Muscle layer of colon (tissue), 2 donors: ENCODE results near the gene NECTIN4.
A peak's percentile ranks its signal among the peaks of the same experiment; 100 is the strongest.

Experiments
- H3K27ac ChIP-seq: one replicate; pipeline ENCODE4 v1.7.0; 2013; ENCODE audit warnings: low read depth, mild to moderate bottlenecking, low read length, moderate library complexity
- H3K27me3 ChIP-seq, 2 donors: one replicate each; pipeline ENCODE4 v1.7.0; 2013; ENCODE audit warnings: low read length in 2 of 2, mild to moderate bottlenecking in 2 of 2; ENCODE audit not compliant: insufficient read depth in 2 of 2, control insufficient read depth in 1 of 2
- H3K36me3 ChIP-seq: one replicate; pipeline ENCODE4 v1.7.0; 2013; ENCODE audit warnings: mild to moderate bottlenecking, low read length; ENCODE audit not compliant: insufficient read depth
- H3K4me1 ChIP-seq: one replicate; pipeline ENCODE4 v1.7.0; 2013; ENCODE audit warnings: mild to moderate bottlenecking, low read length; ENCODE audit not compliant: insufficient read depth
- H3K4me3 ChIP-seq, 2 donors: one replicate each; pipeline ENCODE4 v1.7.0; 2013; ENCODE audit warnings: low read length in 2 of 2, low read depth in 1 of 2, mild to moderate bottlenecking in 1 of 2, moderate library complexity in 1 of 2
- H3K9ac ChIP-seq: one replicate; pipeline ENCODE4 v1.7.0; 2013; ENCODE audit warnings: low read length
- H3K9me3 ChIP-seq: one replicate; pipeline ENCODE4 v1.7.0; 2013; ENCODE audit warnings: mild to moderate bottlenecking, low read length
- donor health status: abdominal sarcoma.
- donor health status: Adenocarcinoma of cecum.

Gene NECTIN4

DNA sequence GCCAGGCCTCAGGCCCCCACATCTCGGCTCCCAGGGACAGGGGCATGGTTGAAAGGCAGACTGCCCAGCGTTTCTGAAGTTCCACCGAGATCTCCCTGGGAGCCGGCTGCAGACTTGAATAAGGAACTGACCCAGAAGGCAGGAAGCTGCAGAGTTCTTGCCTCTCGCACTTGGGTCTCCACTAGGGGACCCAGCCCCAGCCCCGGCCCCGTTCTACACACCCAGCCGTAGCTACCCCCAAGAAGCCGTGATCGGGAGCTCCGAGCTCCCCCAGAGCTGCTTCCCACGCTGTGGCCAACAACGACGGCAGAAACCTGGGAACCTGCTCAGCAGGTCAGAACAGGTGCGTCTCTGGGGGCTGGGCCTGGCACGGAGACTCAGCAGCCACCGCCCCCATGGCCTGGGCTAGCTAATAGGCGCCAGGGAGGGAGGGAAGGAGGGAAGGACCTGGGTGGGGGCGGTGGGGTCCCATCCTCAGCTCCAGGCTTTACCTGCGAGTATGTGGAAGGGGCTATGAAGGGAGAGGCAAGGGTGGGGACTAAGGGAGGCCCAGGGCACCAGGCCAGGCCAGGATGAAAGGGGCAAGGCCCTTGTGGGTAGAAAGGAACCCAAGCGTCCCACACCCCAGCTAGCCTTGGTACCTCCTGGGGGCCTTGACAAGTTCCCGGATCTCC is at the start of gene NECTIN4:
NECTIN4 (minus strand) TSS at position 308 of the 674 bp plus-strand sequence; CDS start at position 46, 262 bp downstream.
- no peak within 1 kb of the TSS for H3K9ac ChIP-seq

DNA sequence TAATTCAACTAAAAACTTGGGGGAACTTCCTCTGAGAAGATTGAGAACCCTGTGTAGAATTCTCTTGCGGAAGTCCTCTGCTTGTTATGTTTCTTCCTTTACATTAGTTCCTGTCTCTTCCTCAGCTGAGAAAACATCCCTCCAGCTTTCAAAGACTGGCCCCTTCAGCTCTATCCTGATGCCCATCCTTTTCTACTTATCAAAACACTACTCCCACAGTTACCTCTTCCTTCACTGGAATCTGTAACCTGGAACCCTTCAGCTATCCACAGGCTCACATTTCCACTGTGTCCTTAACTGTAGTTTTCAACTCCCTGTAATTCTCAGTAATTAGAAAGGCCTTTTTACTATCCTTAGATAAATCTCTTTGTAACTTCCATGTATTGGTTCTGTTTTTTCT is 49.1 kb upstream of the NECTIN4 start:
- H3K27ac ChIP-seq = no peak overlapping the region
- no peak overlapping the region for H3K4me3 ChIP-seq
- H3K27me3 ChIP-seq = no peaks in the 10 kb centered on the region
- H3K9me3 ChIP-seq = no peaks in the 10 kb centered on the region
- H3K9ac ChIP-seq = no peak overlapping the region
- H3K4me1 ChIP-seq = peaks cover 7% of the 10 kb centered on the region
- no peaks in the 10 kb centered on the region for H3K36me3 ChIP-seq

More for the DNA sequence above, at the start of gene NECTIN4:
- Histone ChIP-seq H3K9me3 (no peaks in the 10 kb centered on the region), H3K36me3 (no peaks in the 10 kb centered on the region), H3K4me3 (no peak within 1 kb of the TSS), H3K27ac (no peak within 1 kb of the TSS), H3K27me3 (no peaks in the 10 kb centered on the region), H3K4me1 (no peaks in the 10 kb centered on the region)

- no peak overlapping the region for H3K4me3 ChIP-seq
- H3K36me3 ChIP-seq = no peaks in the 10 kb centered on the region
- no peaks in the 10 kb centered on the region for H3K9me3 ChIP-seq
- H3K27ac ChIP-seq = no peak overlapping the region
- H3K9ac ChIP-seq = no peak overlapping the region
- H3K4me1 ChIP-seq = peaks cover 10% of the 10 kb centered on the region
- H3K27me3 ChIP-seq = no peaks in the 10 kb centered on the region
Observed at GRCh38 chr1:161137881-161138280, 48.5 kb upstream of the NECTIN4 start.

GRCh38 chr1:161133220-161133740 is 43.9 kb upstream of the NECTIN4 start:
- no peaks in the 10 kb centered on the region for H3K27me3 ChIP-seq
- peak overlapping the region; percentile 81 to 98 for H3K4me3 ChIP-seq
- H3K9me3 ChIP-seq = no peaks in the 10 kb centered on the region
- H3K4me1 ChIP-seq = peaks cover 38% of the 10 kb centered on the region
- peaks cover 8% of the 10 kb centered on the region for H3K36me3 ChIP-seq
- peak overlapping the region; percentile 96 for H3K27ac ChIP-seq
- peak overlapping the region; percentile 97 for H3K9ac ChIP-seq

DNA sequence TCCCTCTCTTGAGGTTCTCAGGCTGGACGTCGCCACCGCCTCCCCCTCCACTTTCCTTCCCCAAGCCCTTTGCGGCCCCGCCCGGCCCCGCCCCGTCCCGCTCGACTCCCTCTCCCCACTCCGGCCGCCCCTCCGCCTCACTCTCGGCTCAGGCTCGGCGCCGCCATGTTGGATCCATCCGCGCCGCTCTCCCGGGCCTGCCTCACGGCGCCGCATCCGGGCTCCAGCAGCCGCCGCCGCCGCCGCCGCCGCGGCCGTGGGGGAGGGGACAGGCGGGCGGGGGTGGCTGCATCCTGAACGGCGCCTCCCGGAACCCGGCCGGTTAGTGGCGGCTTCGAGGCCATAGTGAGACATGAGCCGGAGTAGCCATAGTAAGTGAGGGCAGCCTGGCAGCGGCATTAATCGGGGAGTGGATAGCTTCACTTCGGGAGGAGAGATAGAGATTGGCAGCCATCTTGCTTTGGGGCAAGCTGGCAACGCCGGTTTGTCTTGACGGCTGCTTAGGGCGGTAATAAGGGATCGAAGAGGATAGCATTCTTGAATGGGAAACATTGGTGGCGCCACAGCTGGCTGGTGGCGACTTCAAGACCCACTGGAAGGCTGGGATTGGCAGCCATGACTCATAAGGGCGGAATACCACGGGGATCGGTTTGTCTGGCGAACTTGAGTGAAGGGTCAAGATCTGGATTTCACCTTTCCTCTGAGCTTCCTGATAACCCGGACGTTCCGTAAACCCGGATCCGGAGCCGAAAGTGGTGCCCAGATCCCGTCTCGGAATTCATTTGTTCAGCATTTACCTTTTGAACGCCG is 43.3 kb upstream of the NECTIN4 start, which contains the start of gene DEDD:
DEDD (minus strand) TSS at position 258 of the 810 bp plus-strand sequence. CDS start 8,205 bp downstream, outside the sequence.
- peaks cover 15% of the 10 kb centered on the region for H3K36me3 ChIP-seq
- H3K4me3 ChIP-seq = peak within 1 kb of the TSS; percentile 81 to 98
- peaks cover 44% of the 10 kb centered on the region for H3K4me1 ChIP-seq
- no peaks in the 10 kb centered on the region for H3K27me3 ChIP-seq
- peak within 1 kb of the TSS; percentile 97 for H3K9ac ChIP-seq
- H3K27ac ChIP-seq = peak within 1 kb of the TSS; percentile 96
- no peaks in the 10 kb centered on the region for H3K9me3 ChIP-seq

- H3K4me1 ChIP-seq = peaks cover 45% of the 10 kb centered on the region
- H3K4me3 ChIP-seq = peak overlapping the region; percentile 81 to 98
- peaks cover 20% of the 10 kb centered on the region for H3K36me3 ChIP-seq
- H3K27ac ChIP-seq = peak overlapping the region; percentile 96
- H3K27me3 ChIP-seq = no peaks in the 10 kb centered on the region
- H3K9me3 ChIP-seq = no peaks in the 10 kb centered on the region
- H3K9ac ChIP-seq = peak overlapping the region; percentile 85
Observed at GRCh38 chr1:161131523-161132409, 42.4 kb upstream of the NECTIN4 start.

DNA sequence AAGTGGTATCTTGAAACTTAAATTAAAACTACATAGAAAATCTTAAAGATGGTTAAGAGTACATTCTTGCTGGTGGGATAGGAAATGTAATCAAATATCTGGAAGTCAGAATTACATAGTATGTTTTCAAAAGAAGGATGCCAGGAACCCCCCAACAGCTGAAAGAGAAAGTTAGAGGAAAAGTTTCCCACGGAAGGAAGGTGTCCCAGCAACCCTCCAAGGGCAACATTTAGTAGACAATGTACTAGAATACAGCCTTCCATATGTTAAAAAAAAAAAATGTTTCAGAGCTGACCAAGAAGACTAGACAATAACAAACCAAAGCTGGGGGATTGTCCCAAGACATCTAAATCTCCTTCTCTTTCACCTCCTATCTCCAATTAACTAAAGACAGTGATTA is 40.9 kb upstream of the NECTIN4 start:
- Histone ChIP-seq H3K9ac (no peak overlapping the region), H3K36me3 (peaks cover 24% of the 10 kb centered on the region), H3K4me3 (no peak overlapping the region), H3K27ac (no peak overlapping the region), H3K9me3 (no peaks in the 10 kb centered on the region), H3K4me1 (peaks cover 45% of the 10 kb centered on the region), H3K27me3 (no peaks in the 10 kb centered on the region)

DNA sequence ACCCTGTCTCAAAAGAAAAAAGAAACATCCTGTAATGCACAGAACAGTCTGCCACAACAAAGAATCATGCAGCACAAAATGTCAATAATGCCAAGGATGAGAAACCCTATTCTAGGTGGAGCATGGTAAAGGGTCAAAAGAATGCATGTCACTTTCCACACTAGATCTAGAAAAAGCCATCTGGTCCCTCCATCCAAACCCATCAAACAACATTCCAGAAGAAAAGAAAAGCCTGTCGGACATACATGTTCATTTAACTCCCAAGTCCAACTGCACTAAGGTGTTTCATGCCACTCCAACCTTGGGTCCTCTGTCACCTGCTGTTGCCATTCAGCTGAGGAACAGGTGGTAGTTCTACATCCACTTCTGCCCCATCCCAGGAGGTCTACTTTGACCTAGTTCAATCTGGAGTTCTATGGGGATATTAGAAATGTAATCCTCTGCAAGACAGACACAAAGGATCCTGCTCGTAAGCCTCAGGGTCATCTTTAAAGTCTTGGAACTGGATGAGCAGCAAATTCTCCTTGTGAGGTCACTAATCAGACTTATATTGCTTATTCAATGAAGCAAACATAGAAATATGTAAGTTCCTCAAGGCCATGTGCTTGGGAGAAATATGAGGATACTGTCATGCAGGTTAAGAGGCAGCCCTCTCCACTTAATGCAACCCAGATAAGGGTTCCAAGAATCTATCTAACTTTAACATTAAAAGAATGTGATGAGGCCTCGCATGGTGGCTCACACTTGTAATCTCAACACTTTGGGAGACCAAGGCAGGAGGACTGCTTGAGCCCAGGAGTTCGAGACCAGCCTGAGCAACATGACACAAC is 39.4 kb upstream of the NECTIN4 start:
- Histone ChIP-seq H3K27me3 (no peaks in the 10 kb centered on the region), H3K9me3 (no peaks in the 10 kb centered on the region), H3K9ac (no peak overlapping the region), H3K4me3 (no peak overlapping the region), H3K27ac (no peak overlapping the region), H3K4me1 (peaks cover 42% of the 10 kb centered on the region), H3K36me3 (peaks cover 32% of the 10 kb centered on the region)

GRCh38 chr1:161127649-161128048 is 38.3 kb upstream of the NECTIN4 start:
- no peaks in the 10 kb centered on the region for H3K9me3 ChIP-seq
- no peak overlapping the region for H3K27ac ChIP-seq
- no peak overlapping the region for H3K9ac ChIP-seq
- H3K4me1 ChIP-seq = peaks cover 35% of the 10 kb centered on the region
- peaks cover 43% of the 10 kb centered on the region for H3K36me3 ChIP-seq
- H3K27me3 ChIP-seq = no peaks in the 10 kb centered on the region
- no peak overlapping the region for H3K4me3 ChIP-seq

GRCh38 chr1:161122967-161123366 is 33.6 kb upstream of the NECTIN4 start:
- Histone ChIP-seq H3K27me3 (no peaks in the 10 kb centered on the region), H3K27ac (no peak overlapping the region), H3K9me3 (no peaks in the 10 kb centered on the region), H3K36me3 (peaks cover 60% of the 10 kb centered on the region), H3K9ac (no peak overlapping the region), H3K4me3 (no peak overlapping the region), H3K4me1 (peaks cover 27% of the 10 kb centered on the region)
